ENCODE data around the gene FOXR1.

FOXR1 gene

GRCh38 chr11:119026970-119027369, 55.4 kb downstream of the FOXR1 start:
- no peak for DNase-seq (ENCODE audit: low spot score)

GRCh38 chr11:119027561-119028345, 56.2 kb downstream of the FOXR1 start:
- DNase-seq (ENCODE audit: low spot score), result no peak

GRCh38 chr11:119028346-119029068, 56.9 kb downstream of the FOXR1 start:
- no peak for DNase-seq (ENCODE audit: low spot score)

GRCh38 chr11:119029069-119029339, 57.4 kb downstream of the FOXR1 start:
- DNase-seq (ENCODE audit: low spot score), result no peak

GRCh38 chr11:119029340-119030028, 57.9 kb downstream of the FOXR1 start:
- no peak for DNase-seq (ENCODE audit: low spot score)

- DNase-seq (ENCODE audit: low spot score), result no peak
Measured at GRCh38 chr11:119030029-119030328, 58.4 kb downstream of the FOXR1 start.

GRCh38 chr11:119030329-119031047, 58.9 kb downstream of the FOXR1 start, which contains the start of gene SLC37A4:
Gene SLC37A4 (minus strand): TSS chr11:119030877.
- peak; percentile 98 for DNase-seq (ENCODE audit: low spot score)
